ENCODE results near the gene PRKCB.
"Not testable (repeated sequence)": the region's sequence is repeated elsewhere in the genome, so short reads cannot be mapped to it uniquely, and the experiment has no call there.

- not testable (repeated sequence) for TF ChIP-seq ZNF274 (IDR thresholded peaks at IDR 0.05; ENCODE audit: low read depth, low read length); RAD21 (IDR thresholded peaks at IDR 0.05; ENCODE audit: low read depth); EZH2 (IDR thresholded peaks at IDR 0.05); CTCF (IDR thresholded peaks at IDR 0.05 in 2 of 3, conservative IDR thresholded peaks at IDR 0.05 in 1 of 3; ENCODE audit: borderline replicate concordance in 1 of 3, insufficient read depth in 1 of 3, low read depth in 2 of 3, low read length in 2 of 3); POLR2AphosphoS5 (IDR thresholded peaks at IDR 0.05; ENCODE audit: low read depth, low read length); REST (IDR thresholded peaks at IDR 0.05; ENCODE audit: low read depth)
Observed at GRCh38 chr16:24108090-24108489, 272.3 kb downstream of the PRKCB start.

All from HCT116 (cell line).